ENCODE measurements around the gene PRG2. TPM values are rescaled to one million over a fixed set of nuclear protein-coding genes. Genes with fewer than 3 reads are reported as not detected.

Gene PRG2
- total and polyA plus RNA-seq, 2 of the 4 experiments (the other 2 are of a cell fraction): not detected

- WGBS, 2 experiments (ENCODE audit: extremely low coverage in 2 of 2, insufficient read length in 1 of 2): 80% methylated on average over 1 of the region's 5 CpGs; no CpG with 5 or more reads in 1 of the 2 experiments
Observed at GRCh38 chr11:57339328-57339727, 51.1 kb downstream of the PRG2 start.

More at GRCh38 chr11:57339328-57339727, 51.1 kb downstream of the PRG2 start:
- Histone ChIP-seq H3K9ac (ENCODE audit: low read depth, low read length) (no peak overlapping the region), H3K18ac (ENCODE audit: low read depth, low read length) (no peak overlapping the region), H3K23ac (ENCODE audit: low read depth, low read length) (no peak overlapping the region), H4K5ac (ENCODE audit: low read depth, low read length) (no peak overlapping the region), H2AFZ (replicated peaks; ENCODE audit: low read length, poor library complexity) (no peak overlapping the region), H3K4ac (ENCODE audit: low read depth, low read length) (no peak overlapping the region), H4K8ac (ENCODE audit: low read depth in 2 of 2, low read length in 2 of 2) (no peak overlapping the region), H3K27me3 (ENCODE audit: control insufficient read depth, insufficient read depth, low read length) (peaks cover 31% of the 10 kb centered on the region), H3K4me1 (ENCODE audit: control insufficient read depth, insufficient read depth, low read length) (peaks cover 8% of the 10 kb centered on the region), H3K4me3 (ENCODE audit: insufficient read depth, low read depth, low read length) (no peak overlapping the region), H3K9me3 (ENCODE audit: control insufficient read depth, insufficient read depth, low read length) (no peaks in the 10 kb centered on the region), H4K91ac (ENCODE audit: insufficient read depth, low read depth, low read length) (no peak overlapping the region), H3K27ac (ENCODE audit: insufficient read depth, low read length) (no peak overlapping the region), H2BK20ac (ENCODE audit: low read depth, low read length) (no peak overlapping the region), H2BK5ac (ENCODE audit: low read depth, low read length, poor library complexity, severe bottlenecking) (no peak overlapping the region), H3K36me3 (ENCODE audit: control insufficient read depth, insufficient read depth, low read length) (peaks cover 2% of the 10 kb centered on the region; the same call in 1 of the 2 replicates), H2BK120ac (ENCODE audit: low read depth, low read length) (no peak overlapping the region), H3K56ac (ENCODE audit: extremely low read depth, insufficient read depth, low read length) (no peak overlapping the region), H2BK15ac (ENCODE audit: low read depth, low read length) (no peak overlapping the region), H2AK9ac (replicated peaks; ENCODE audit: low read depth, low read length, poor library complexity) (no peak overlapping the region), H3K79me1 (ENCODE audit: low read depth in 1 of 2, low read length in 2 of 2) (peaks cover 10 to 20% of the 10 kb centered on the region in 2 experiments), H4K20me1 (ENCODE audit: insufficient read depth, low read length) (0 out of 2 replicates have a peak, but pooled peaks cover 2% of the 10 kb centered on the region), H3K4me2 (ENCODE audit: low read depth, low read length) (no peak overlapping the region), H2AK5ac (ENCODE audit: low read depth, low read length) (no peak overlapping the region), H3K14ac (replicated peaks; ENCODE audit: low read depth, low read length) (no peak overlapping the region), H3K9me1 (ENCODE audit: insufficient read depth, low read length) (peaks cover 9% of the 10 kb centered on the region)
- CTCF ChIA-PET: interaction anchor here (0.5 kb wide), 1 partner anchor 324 kb away, joined by 4 read pairs; no protein-coding TSS in a partner anchor
- intact Hi-C loops (cut with micrococcal nuclease): no loop called here
- ATAC-seq (ENCODE audit: low read depth): no peak
- POLR2A ChIA-PET (ENCODE audit: unreplicated experiment): no interaction called here
- no peak for TF ChIP-seq CTCF (conservative IDR thresholded peaks at IDR 0.05; ENCODE audit: low read depth, low read length)
- no peak for TF ChIP-seq SMC3 (IDR thresholded peaks at IDR 0.05; ENCODE audit: low read depth, low read length)
- dilution Hi-C loops (cut with HindIII; ENCODE audit: low sequenced_read_pairs, unreplicated experiment): no loop called here
- no TSS peak for BruUV-seq (replicated peaks)
- DNase-seq: no peak
- in situ Hi-C loops (cut with MboI; ENCODE audit: low sequenced_read_pairs): no loop called here
